WTC11 (cell line): Measurements from ENCODE around the gene NPDC1.

Experiments used
- ATF2 ChIP-seq: sonication (generic); formaldehyde crosslinking; IDR thresholded peaks from 2 replicates; pipeline ENCODE4 v1.8.1; 2022; ENCODE audit warnings: low read depth, missing genetic modification reagents, borderline replicate concordance
- CTCF ChIP-seq: fragments of 200-600 bp; IDR thresholded peaks from 2 replicates; pipeline ENCODE4 v1.8.0; 2022; ENCODE audit warnings: antibody characterized with exemption
- ZNF263 ChIP-seq: sonication (generic); formaldehyde crosslinking; IDR thresholded peaks from 2 replicates; pipeline ENCODE4 v1.8.1; 2022; ENCODE audit warnings: low read depth, mild to moderate bottlenecking, moderate library complexity, missing genetic modification reagents

DNA sequence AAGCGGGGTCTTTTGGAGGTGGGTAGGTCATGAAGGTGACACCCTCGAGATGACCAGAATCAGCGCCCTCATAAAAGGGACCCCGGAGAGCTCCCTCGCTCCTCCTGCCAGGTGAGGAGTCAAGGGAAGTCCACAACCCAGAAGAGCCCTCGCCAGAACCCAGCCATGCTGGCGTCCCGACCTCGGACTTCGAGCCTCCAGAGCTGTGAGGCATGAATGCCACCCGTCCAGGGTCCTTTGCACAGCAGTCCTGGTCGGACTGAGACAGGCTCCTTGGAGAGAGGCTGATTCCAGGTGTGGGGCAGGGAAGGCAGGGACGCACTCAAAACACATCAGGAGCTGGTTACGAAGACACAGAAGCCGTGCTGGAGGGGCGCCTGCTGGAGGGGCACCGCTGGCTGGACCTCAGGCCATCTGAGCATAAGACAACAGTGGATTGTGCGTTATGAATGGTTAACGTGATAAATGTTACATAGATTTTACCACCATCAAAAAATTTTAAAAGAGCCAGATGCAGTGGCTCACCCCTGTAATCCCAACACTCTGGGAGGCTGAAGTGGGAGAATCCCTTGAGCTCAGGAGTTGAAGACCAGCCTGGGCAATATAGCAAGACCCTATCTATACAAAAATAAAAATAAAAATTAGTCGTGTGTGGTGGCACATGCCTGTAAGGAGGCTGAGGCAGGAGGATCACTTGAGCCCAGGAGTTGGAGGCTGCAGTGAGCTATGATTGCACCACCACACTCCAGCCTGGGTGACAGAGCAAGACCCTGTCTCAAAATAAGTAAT, 43.9 kb downstream of the NPDC1 start:
- TF ChIP-seq ATF2 (CRISPR knock-in tag) (no peak), CTCF (no peak), ZNF263 (CRISPR knock-in tag) (no peak)
